Measurements from ENCODE around the gene ZAR1L.

Gene ZAR1L

GRCh38 chr13:32257649-32258048 lies 57.5 kb downstream of the ZAR1L start:
- no peaks in the 10 kb centered on the region for H3K27me3 Mint-ChIP-seq (ENCODE audit: low read depth)
- H3K36me3 Mint-ChIP-seq (ENCODE audit: low read depth), result peaks cover 8% of the 10 kb centered on the region
- DNase-seq (ENCODE audit: low spot score), result no peak
- peaks cover 7% of the 10 kb centered on the region for H3K4me1 Mint-ChIP-seq (ENCODE audit: low read depth)
- no peak overlapping the region for H3K27ac Mint-ChIP-seq
- H3K9me3 Mint-ChIP-seq, result no peaks in the 10 kb centered on the region
- H3K4me3 Mint-ChIP-seq, result no peak overlapping the region

GRCh38 chr13:32256243-32256642 lies 58.9 kb downstream of the ZAR1L start:
- Mint-ChIP-seq H3K27ac (no peak overlapping the region), H3K36me3 (ENCODE audit: low read depth) (peaks cover 2% of the 10 kb centered on the region), H3K4me3 (no peak overlapping the region), H3K9me3 (no peaks in the 10 kb centered on the region), H3K27me3 (ENCODE audit: low read depth) (no peaks in the 10 kb centered on the region), H3K4me1 (ENCODE audit: low read depth) (peaks cover 7% of the 10 kb centered on the region)
- DNase-seq (ENCODE audit: low spot score), result no peak

GRCh38 chr13:32255724-32256109 lies 59.4 kb downstream of the ZAR1L start:
- DNase-seq (ENCODE audit: low spot score), result no peak
- Mint-ChIP-seq H3K27me3 (ENCODE audit: low read depth) (no peaks in the 10 kb centered on the region), H3K9me3 (no peaks in the 10 kb centered on the region), H3K27ac (no peak overlapping the region), H3K4me3 (no peak overlapping the region), H3K36me3 (ENCODE audit: low read depth) (peaks cover 2% of the 10 kb centered on the region), H3K4me1 (ENCODE audit: low read depth) (peaks cover 7% of the 10 kb centered on the region)

GRCh38 chr13:32254916-32255723 lies 60.0 kb downstream of the ZAR1L start:
- Mint-ChIP-seq H3K36me3 (ENCODE audit: low read depth) (peaks cover 5% of the 10 kb centered on the region), H3K4me1 (ENCODE audit: low read depth) (peaks cover 7% of the 10 kb centered on the region), H3K4me3 (no peak overlapping the region), H3K9me3 (no peaks in the 10 kb centered on the region), H3K27me3 (ENCODE audit: low read depth) (no peaks in the 10 kb centered on the region), H3K27ac (no peak overlapping the region)
- no peak for DNase-seq (ENCODE audit: low spot score)

GRCh38 chr13:32254416-32254815 lies 60.7 kb downstream of the ZAR1L start:
- Mint-ChIP-seq H3K27ac (no peak overlapping the region), H3K27me3 (ENCODE audit: low read depth) (no peaks in the 10 kb centered on the region), H3K9me3 (no peaks in the 10 kb centered on the region), H3K4me1 (ENCODE audit: low read depth) (peaks cover 10% of the 10 kb centered on the region), H3K36me3 (ENCODE audit: low read depth) (peaks cover 9% of the 10 kb centered on the region), H3K4me3 (no peak overlapping the region)
- no peak for DNase-seq (ENCODE audit: low spot score)

GRCh38 chr13:32253911-32254399 lies 61.2 kb downstream of the ZAR1L start:
- no peak for DNase-seq (ENCODE audit: low spot score)
- Mint-ChIP-seq H3K27me3 (ENCODE audit: low read depth) (no peaks in the 10 kb centered on the region), H3K36me3 (ENCODE audit: low read depth) (peaks cover 8% of the 10 kb centered on the region), H3K27ac (no peak overlapping the region), H3K4me3 (no peak overlapping the region), H3K4me1 (ENCODE audit: low read depth) (peaks cover 10% of the 10 kb centered on the region), H3K9me3 (no peaks in the 10 kb centered on the region)
